Adrenal gland (tissue), 12 donors: ENCODE data around the gene PRKCE. TPM values are rescaled to one million over a fixed set of nuclear protein-coding genes. Genes with fewer than 3 reads are reported as not detected.

Experiments
- DNase-seq, 7 donors: peaks; one replicate each; pipeline ENCODE4 v3.0.0-alpha.2; 2019 to 2020
- H3K27ac ChIP-seq, 5 donors: fragments of 200-600 bp; sonication (generic) in 4 of 5; 1 replicate in 3 of 5; 2 replicates in 2 of 5; pipeline versions ENCODE4 v1.5.1 to v1.8.0; 2016 to 2020; ENCODE audit warnings: mild to moderate bottlenecking in 1 of 5
- H3K27me3 ChIP-seq: fragments of 200-600 bp; 2 replicates; pipeline ENCODE4 v1.8.0; 2021
- H3K36me3 ChIP-seq, 2 donors: fragments of 200-600 bp; replicated peaks in 1 of 2; 1 replicate in 1 of 2; 2 replicates in 1 of 2; pipeline versions ENCODE4 v1.5.1 to v1.8.0; 2018 to 2022
- H3K4me1 ChIP-seq, 2 donors: fragments of 200-600 bp; replicated peaks in 1 of 2; 1 replicate in 1 of 2; 2 replicates in 1 of 2; pipeline versions ENCODE4 v1.5.1 to v1.8.0; 2018 to 2021
- H3K4me3 ChIP-seq, 4 donors: fragments of 200-600 bp; sonication (generic) in 3 of 4; one replicate each; pipeline ENCODE4 v1.5.1; 2016 to 2018
- H3K9me3 ChIP-seq, 3 donors: fragments of 200-600 bp; sonication (generic) in 1 of 3; replicated peaks in 1 of 3; 1 replicate in 2 of 3; 2 replicates in 1 of 3; pipeline versions ENCODE4 v1.5.1 to v1.8.0; 2016 to 2021
- POLR2A ChIP-seq, 2 donors: fragments of 450-650 bp; IDR thresholded peaks; one replicate each; pipeline ENCODE4 v1.6.1; 2017; ENCODE audit warnings: antibody characterized with exemption in 2 of 2, mild to moderate bottlenecking in 2 of 2, moderate library complexity in 1 of 2
- WGBS, 4 donors: extraction: QIAGEN DNeasy Blood & Tissue Kit in 2 of 4; methylation state at CpG; one replicate each; pipeline versions ENCODE4 v1.1.5 to v1.1.7; 2013 to 2017; 5-methylcytosine and 5-hydroxymethylcytosine counted together
- intact Hi-C, 2 donors: fragments of 100-400 bp; cut with DNase I; formaldehyde crosslinking; loops; one replicate each; pipeline versions ENCODE4 v1.14.1 to v1.15.0; 2022 to 2023
- polyA plus RNA-seq, 3 donors: library from polyadenylated mRNA; stranded (reverse); fragments of 200-250 nt in 2 of 3; fragments of 350-450 nt in 1 of 3; fragmentation: Illumina TruSeq in 1 of 3; extraction: RNeasy Lipid Tissue Mini Kit (QIAGEN cat#74804) in 1 of 3; gene quantifications; one replicate each; pipeline ENCODE4 v1.2.3, GENCODE V29; 2013 to 2014
- total RNA-seq, 9 donors: library from RNA; depleted of rRNA in 4 of 9; stranded (reverse); fragments of >200 nt in 4 of 9; fragments of 120-200 nt in 1 of 9; fragmentation: NEBNext Ultra II Directional in 1 of 9; extraction: Animal tissue kit (Norgen Biotek cat#: 25700) in 1 of 9; gene quantifications; one replicate each; pipeline versions ENCODE4 v1.1.0 to v1.2.4, GENCODE V29; 2013 to 2023
- TF ChIP-seq, protein P1 (sequence below), 6 experiments: fragments of 450-650 bp in 4 of 6; fragments of 200-600 bp in 2 of 6; sonication (generic) in 1 of 6; IDR thresholded peaks; 1 replicate in 5 of 6; 2 replicates in 1 of 6; pipeline versions ENCODE4 v1.5.1 to v1.8.0; 2016 to 2021; ENCODE audit warnings: antibody characterized with exemption in 6 of 6, mild to moderate bottlenecking in 2 of 6, moderate library complexity in 1 of 6
- donor health status: healthy with polysubstance abuse.
- donor health status: Bipolar disorder and iron deficiency.
- donor health status: DM: yes; HTN: yes; CAD: no.
- donor health status: DM: no; HTN: no; CAD: no.
- donor health status: DM: no; HTN: no; CAD: no.
- donor health status: DM: yes; HTN: yes; CAD: no.

Gene PRKCE
- total and polyA plus RNA-seq, 12 donors = 1.9 to 19.2 (median 8.0) TPM

DNA sequence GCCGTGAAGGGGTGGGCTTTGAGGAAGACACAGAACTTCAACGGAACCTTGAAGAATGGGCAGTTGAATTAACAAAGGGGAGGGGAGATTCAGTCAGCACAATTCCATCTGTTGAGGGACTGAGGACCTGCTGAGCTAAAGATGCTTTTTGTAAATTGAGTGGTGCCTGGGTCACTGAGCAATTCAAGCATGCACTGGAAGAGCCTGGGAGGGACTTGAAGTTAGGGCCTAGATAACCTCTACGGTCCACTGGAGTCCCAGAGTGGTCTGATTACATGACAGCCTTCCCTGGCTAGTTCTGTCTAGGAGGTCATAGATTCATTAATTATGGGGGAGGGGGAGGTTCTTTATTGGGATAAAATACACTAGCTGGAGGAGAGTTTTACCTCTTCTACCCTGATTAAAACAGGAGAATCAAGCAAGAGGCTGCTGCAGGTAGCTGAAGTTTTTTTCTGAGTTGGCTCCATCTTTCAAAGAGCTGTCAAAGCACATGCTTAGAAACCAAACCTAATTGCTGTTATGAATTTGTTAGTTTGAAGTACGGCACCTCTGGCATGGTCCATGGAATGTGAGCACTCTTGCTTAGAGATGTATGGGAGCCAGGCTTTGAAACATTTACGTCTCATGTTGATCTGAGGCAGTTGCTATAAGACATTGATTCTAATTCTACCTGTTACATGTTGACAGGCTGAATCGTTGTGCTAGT, 290.2 kb downstream of the PRKCE start:
- peak in 1 of 7 donors; percentile 2 for DNase-seq
- intact Hi-C loops = no loop called here
- Histone ChIP-seq H3K4me1 (peaks cover 0 to 11% of the 10 kb centered on the region in 2 donors), H3K9me3 (no peaks in the 10 kb centered on the region), H3K27ac (no peak overlapping the region), H3K36me3 (no peaks in the 10 kb centered on the region), H3K27me3 (no peaks in the 10 kb centered on the region), H3K4me3 (no peak overlapping the region)
- 79 to 87% (median 85%) methylated on average over 5 to 6 of the region's 6 CpGs for WGBS, 4 donors
- TF ChIP-seq, protein P1, sequence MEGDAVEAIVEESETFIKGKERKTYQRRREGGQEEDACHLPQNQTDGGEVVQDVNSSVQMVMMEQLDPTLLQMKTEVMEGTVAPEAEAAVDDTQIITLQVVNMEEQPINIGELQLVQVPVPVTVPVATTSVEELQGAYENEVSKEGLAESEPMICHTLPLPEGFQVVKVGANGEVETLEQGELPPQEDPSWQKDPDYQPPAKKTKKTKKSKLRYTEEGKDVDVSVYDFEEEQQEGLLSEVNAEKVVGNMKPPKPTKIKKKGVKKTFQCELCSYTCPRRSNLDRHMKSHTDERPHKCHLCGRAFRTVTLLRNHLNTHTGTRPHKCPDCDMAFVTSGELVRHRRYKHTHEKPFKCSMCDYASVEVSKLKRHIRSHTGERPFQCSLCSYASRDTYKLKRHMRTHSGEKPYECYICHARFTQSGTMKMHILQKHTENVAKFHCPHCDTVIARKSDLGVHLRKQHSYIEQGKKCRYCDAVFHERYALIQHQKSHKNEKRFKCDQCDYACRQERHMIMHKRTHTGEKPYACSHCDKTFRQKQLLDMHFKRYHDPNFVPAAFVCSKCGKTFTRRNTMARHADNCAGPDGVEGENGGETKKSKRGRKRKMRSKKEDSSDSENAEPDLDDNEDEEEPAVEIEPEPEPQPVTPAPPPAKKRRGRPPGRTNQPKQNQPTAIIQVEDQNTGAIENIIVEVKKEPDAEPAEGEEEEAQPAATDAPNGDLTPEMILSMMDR (IDR thresholded peaks at IDR 0.05) = no peak
- no peak for TF ChIP-seq POLR2A (IDR thresholded peaks at IDR 0.05)

DNA sequence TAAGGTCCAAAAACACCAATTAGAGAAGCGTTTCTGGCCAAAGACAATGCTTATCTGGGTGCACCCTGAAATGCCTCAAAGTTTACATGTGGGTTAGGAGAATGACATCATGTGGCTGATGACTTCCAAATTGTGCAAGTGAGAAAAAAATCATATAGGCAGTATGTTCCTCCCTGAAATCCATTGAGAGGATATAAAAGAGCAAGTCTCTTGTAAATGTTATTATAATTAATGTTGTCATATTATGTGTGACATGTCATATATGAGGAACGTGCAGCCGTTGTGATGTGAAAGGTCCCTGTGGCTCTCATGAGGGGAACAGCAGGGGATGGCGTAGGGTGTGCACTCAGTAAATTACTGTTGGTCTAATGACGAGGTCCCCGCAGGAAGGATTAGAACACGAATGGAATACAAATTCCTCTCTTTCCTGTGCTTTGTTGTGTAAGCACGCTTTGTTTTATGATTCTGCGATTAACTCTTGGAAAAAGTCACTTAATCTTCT, 290.8 kb downstream of the PRKCE start:
- peak in 1 of 7 donors; percentile 44 for DNase-seq
- Histone ChIP-seq H3K4me3 (no peak overlapping the region), H3K36me3 (no peaks in the 10 kb centered on the region), H3K4me1 (peaks cover 0 to 11% of the 10 kb centered on the region in 2 donors), H3K27ac (no peak overlapping the region), H3K27me3 (no peaks in the 10 kb centered on the region), H3K9me3 (no peaks in the 10 kb centered on the region)
- no peak for TF ChIP-seq POLR2A (IDR thresholded peaks at IDR 0.05)
- TF ChIP-seq, protein P1 (IDR thresholded peaks at IDR 0.05) = no peak
- intact Hi-C loops = no loop called here
- WGBS, 4 donors = 81 to 92% (median 85%) methylated on average over 9 of the region's 9 CpGs

DNA sequence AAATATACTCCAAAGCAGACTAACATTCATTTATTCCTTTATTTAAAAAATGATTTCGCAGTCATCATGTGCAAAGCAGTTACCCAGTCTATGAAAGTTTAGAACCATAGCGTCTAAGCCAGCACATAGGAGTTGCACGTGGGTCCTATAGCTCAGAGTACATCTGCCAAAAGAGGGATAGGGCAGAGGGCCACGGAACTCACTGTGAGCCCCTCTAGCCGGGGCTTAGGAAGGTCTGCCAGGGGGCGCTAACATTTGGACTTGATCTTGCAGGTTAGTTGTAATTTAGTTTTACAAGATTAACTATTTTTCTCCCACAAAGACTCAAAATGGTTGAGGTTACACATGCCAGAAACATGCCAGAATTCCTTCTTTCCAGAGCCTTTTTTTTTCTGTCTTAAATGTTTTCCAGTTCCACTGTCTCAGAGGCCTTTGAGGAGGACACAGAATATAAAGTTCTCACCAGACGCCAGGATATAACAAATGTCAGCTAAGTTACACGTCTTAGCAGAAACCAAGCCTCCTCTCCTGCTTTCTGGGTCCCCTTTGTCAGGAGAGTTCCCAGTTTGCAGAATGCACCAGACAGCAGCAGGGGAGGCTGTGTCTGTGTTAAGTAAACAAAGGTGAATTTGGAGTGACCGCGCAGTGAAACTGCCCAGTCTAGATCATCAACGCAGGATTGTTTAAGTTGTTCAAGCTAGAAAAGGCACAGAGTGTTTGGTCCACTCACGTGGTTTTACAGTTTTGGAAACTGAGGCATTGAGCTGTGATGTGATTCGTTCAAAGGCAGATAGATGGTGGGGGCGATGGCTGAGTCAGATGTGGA, 292.0 kb downstream of the PRKCE start:
- H3K27ac ChIP-seq = no peak overlapping the region
- intact Hi-C loops = no loop called here
- peaks cover 0 to 10% of the 10 kb centered on the region in 2 donors for H3K4me1 ChIP-seq

DNA sequence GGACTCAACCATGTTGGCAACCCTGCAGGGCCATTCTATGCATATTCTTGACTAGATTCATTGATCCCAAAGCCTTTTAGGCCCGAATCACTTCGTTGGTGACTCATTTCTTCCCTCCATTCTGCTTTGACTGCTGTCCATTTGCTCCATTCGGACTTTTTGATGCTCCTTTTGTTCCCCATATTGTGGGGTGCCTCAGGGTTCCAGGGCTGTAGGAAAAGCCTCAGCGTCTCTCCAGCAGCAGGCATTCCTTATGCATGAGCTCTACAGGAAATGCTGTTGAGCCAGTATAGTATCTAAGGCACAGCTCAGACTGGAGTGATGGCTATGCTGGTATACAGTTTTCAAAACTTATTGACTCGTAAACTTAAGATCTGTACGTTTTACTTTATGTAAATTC, 292.6 kb downstream of the PRKCE start:
- WGBS, 4 donors = 83 to 86% (median 85%) methylated on average over 6 of the region's 6 CpGs
- Histone ChIP-seq H3K36me3 (no peaks in the 10 kb centered on the region), H3K27ac (no peak overlapping the region), H3K9me3 (no peaks in the 10 kb centered on the region), H3K27me3 (no peaks in the 10 kb centered on the region), H3K4me1 (peaks cover 0 to 3% of the 10 kb centered on the region in 2 donors), H3K4me3 (no peak overlapping the region)
- peak in 1 of 7 donors; percentile 21 for DNase-seq
- intact Hi-C loops = no loop called here
- TF ChIP-seq, protein P1 (IDR thresholded peaks at IDR 0.05) = no peak
- TF ChIP-seq POLR2A (IDR thresholded peaks at IDR 0.05) = no peak

More for the DNA sequence above, 292.0 kb downstream of the PRKCE start:
- WGBS, 4 donors = 87 to 92% (median 89%) methylated on average over 14 of the region's 14 CpGs
- peak in 1 of 7 donors; percentile 46 for DNase-seq
- Histone ChIP-seq H3K36me3 (no peaks in the 10 kb centered on the region), H3K27me3 (no peaks in the 10 kb centered on the region), H3K9me3 (no peaks in the 10 kb centered on the region), H3K4me3 (no peak overlapping the region)
- no peak for TF ChIP-seq POLR2A (IDR thresholded peaks at IDR 0.05)
- TF ChIP-seq, protein P1 (IDR thresholded peaks at IDR 0.05) = no peak
